Stimulated activated CD8-positive, alpha-beta memory T cell treated with anti-CD3 and anti-CD28 coated beads, Interleukin-15, amount 100 ng/mL, for 24 hours (primary cell): ENCODE measurements around the gene CDKAL1.

ENCODE experiments used
- DNase-seq: peaks from one replicate; pipeline ENCODE4 v3.0.0-alpha.2; 2020; ENCODE audit warnings: low read depth

The CDKAL1 gene

GRCh38 chr6:21107796-21108195 lies 573.5 kb downstream of the CDKAL1 start:
- DNase-seq: no peak

GRCh38 chr6:21109391-21110178 lies 575.3 kb downstream of the CDKAL1 start:
- DNase-seq: no peak

- DNase-seq: no peak
Observed at GRCh38 chr6:21110684-21111083, 576.4 kb downstream of the CDKAL1 start.

DNA sequence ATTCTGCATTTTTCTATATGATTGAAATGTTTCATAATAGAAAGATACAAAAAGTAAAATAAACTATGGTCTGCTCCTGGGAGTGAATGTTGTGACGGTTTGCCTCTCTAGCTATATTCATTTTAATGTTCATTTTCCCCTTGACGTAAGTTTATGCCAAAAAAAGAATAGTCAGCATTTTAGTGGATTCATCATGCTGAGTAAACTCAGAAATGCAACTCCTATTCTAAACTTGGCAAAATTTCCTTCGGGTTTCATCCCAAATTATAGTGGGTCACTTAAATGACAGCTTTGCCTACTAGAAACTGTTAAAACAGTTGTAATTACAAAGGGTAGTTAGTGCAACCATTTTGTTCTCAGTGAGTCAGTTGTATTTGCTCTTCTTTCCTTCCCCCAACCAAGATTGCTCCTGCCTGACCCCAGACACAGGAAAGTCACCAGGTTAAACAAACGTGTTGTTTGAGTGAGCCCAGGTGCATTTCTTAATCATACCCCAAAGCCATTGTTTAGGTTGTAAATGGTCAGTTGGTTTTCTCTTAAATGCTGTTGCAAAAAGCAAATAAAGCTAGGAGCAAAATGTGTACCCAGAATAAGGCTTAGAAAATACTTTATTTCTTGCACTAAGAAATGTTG lies 577.0 kb downstream of the CDKAL1 start:
- DNase-seq: no peak

GRCh38 chr6:21115111-21115510 lies 580.9 kb downstream of the CDKAL1 start:
- DNase-seq: no peak

DNA sequence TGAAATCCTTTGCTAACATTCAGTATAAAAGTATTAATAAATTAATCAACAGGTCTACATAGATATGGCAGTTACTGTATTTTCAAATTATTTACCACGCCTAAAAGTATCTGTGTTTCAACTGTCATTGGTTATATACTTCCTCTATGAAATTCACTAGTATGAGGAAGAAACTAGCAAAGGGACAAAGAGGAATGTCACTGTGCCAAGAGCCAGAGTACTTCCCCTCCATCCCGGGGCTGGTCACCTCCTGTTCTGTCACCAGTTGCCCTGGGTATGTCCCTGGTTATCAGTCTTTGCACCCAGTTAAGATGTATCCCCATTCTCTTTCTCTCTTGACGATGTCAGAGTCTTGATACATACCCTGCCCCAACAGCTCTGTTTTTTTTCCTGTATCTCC lies 582.5 kb downstream of the CDKAL1 start:
- no peak for DNase-seq

DNA sequence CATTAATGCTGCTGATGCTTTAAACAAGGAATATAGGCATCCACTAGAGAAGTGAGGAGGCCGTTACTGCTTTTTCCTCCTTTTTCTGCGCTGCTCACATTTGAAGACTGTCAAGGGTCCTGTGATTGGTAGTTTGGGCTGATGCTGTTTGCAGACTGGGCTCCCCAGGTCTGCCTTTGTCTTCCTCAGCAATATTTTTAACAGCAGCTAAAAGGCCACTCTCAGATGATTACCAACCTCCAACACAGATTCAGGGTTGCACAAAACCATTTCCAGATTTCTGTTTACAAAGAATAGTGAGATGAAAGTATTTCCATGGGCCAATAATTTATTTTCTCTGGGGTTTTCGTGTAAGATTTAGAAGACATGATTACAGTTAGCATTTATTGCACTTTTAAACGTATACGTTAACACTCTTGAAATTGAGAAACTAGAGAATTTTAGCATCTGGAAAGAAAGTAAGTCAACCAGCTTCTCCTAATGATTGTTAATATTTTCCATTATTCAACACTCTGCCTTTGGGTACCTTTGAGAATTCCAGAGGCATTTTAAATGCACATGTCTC lies 584.0 kb downstream of the CDKAL1 start:
- no peak for DNase-seq

DNA sequence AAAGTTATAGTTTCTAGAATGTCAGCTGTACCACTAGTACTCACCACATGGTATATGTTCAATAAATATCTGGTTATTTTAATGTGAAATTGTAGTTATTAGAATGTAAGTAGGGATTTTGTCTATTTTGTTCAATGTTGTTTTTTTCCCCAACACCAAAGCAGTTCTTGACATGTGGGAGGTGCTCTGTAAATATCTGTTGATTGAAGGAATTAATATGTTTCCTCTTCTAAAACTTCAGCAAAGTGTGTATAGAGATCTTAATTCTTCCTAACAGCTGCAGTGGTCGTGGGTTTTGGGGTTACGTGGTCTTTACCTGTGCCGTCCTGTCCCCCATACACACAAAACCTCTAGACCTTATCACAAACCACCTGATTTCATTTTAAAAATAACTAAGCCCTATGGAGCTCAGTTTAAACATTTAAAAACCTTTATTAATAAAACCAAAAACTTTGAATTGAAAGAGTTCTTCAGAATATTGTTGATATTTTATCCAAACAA lies 587.4 kb downstream of the CDKAL1 start:
- DNase-seq: no peak

- no peak for DNase-seq
Observed at GRCh38 chr6:21123507-21124436, 589.5 kb downstream of the CDKAL1 start.

DNA sequence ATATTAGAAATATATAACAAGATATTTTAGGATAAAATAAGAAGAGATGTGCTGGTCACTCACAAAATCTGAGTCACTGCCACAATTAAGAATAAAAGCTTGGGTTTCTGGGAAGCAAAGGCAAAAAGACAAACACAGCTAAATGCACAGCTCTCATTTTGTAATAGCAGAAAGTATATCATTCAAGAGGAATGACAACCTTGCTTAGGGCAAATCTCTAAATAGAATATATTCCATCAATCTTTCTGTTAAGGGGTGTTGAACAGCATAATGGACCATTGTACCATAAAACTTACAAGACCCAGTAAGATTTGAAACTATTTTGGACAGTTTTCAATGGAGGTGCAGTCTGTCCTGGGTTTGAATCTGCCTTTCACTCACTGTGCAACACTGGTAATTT lies 594.3 kb downstream of the CDKAL1 start:
- DNase-seq: no peak

DNA sequence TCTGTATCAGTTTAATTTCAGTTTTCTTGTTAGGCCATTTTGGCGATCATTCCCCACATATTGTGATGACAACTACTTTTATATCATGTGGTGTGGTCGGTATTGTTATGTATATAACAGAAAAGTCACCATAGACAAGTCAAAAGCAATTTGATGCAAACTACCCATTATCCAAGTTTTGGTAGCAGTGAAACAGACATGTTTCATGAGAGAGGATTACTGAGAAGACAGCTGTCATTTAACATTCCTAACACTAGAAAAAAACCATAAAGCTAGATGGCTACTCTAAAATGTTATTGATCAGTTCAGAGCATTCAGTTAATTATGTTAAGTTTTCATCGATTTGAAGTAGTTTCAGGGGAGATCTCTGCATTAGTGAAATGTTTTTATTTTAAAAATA lies 597.1 kb downstream of the CDKAL1 start:
- no peak for DNase-seq

- DNase-seq: no peak
Observed at GRCh38 chr6:21132446-21132845, 598.2 kb downstream of the CDKAL1 start.

DNA sequence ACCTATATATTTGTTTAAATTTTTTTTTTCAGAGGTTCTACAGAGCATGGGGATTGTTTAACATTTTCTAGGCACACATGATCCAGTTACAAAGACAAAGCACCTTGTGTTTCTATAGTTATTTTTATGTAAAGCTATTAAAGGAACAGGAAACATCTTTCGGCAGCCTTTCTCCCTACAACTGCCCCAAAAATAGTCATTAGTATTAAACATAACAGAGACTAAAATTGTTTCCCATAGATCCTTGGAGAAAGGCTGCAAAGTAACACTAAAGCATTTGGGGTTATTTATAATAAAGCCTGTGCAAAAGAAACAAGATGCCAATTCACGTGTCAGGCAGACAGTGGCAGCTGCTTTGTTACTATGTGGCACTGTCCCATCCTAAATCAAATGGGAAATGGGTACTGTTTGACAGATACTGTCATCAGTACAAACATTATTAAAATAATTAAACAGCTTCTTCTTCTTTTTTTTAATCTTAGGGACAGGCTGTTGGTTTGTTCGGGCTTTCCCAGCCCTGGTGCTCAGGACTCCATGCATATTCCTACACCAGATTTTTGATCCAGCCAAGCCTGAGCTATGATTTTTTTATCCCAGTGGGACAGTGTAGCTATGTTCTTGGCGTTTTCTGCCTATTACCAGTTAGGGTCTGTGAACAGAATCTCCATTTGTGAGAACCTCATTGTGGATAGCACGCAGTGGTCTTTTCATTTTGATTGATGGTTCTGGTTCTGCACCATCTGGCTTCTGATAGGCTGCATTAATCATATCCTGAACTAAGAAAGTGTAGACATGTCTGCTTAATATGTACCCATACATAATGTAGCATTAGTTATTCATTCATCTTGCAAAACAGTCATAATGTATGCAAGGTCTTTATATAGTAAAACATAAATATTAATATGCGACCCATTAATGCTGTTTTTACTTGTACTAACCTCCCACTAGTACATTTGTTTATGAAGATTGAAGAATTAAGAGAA lies 598.9 kb downstream of the CDKAL1 start:
- no peak for DNase-seq

GRCh38 chr6:21133901-21134300 lies 599.6 kb downstream of the CDKAL1 start:
- no peak for DNase-seq

GRCh38 chr6:21134356-21134755 lies 600.1 kb downstream of the CDKAL1 start:
- DNase-seq: no peak

DNA sequence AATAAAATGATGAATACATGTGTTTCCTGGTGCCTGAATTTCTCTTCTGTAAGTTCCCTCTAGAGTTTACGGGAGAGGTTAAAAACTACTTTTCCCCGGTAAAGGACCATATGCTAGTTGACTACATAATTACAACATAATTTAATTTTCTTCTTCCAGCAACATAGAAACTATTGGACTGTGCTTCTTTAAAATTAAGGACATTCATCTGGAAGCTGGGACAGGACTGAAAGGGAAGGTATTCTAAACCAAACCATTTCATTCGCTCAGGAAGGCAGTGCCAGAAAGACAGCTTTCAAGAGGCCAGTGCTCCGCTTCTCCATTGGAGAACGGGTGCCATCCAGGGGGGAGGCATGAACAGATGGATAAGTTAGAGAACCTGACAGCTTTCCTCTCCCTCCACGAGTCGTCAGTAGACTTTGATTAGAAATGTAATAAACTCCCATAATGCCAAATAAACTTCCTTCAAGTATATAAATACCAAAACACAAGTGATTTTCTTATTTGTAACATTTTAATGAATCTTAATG lies 601.3 kb downstream of the CDKAL1 start:
- DNase-seq: no peak

GRCh38 chr6:21137700-21138335 lies 603.6 kb downstream of the CDKAL1 start:
- no peak for DNase-seq

GRCh38 chr6:21138336-21139069 lies 604.2 kb downstream of the CDKAL1 start:
- DNase-seq: no peak

- no peak for DNase-seq
Observed at GRCh38 chr6:21140966-21141365, 606.7 kb downstream of the CDKAL1 start.
